ENCODE measurements around the gene SDK2.

SDK2 gene

DNA sequence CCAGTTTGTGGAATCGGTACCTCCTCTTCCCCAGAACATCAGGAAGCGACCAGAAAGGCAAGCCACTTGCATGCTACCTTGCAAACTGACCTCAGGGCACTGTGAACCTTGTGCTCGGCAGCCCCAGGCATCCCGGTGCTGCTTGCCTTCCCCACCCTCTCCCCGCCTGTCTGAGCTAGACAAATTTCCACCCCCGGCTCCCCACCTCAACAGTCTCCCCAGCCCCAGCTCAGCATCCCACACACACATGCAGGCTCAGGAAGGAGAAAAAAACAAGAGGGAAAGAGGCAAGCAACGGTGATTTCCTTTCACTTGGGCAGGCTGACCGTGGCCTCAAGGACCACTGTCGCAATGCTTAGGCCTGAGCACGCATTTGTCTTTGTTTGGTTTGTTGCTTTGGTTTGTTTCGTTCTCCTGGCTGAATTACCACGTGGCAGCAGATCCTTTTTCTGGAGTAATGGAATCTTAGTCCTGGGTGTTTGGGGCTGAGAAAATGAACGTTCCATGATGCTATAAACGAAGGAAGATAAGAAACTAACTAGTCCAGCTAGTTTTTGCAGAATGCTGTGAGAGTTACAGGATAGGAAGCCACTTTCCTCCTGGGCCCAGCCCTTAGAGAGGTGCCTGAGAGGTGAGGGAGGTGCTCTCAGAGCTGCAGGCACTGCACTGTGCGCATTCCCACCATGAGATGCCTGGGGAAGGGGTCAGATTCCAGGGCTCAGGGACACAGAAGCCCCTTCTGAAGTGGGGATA lies 27.9 kb downstream of the SDK2 start:
- Mint-ChIP-seq H3K9me3 (peaks cover 5% of the 10 kb centered on the region), H3K4me3 (no peak overlapping the region), H3K27me3 (no peaks in the 10 kb centered on the region), H3K27ac (no peak overlapping the region), H3K36me3 (ENCODE audit: low read depth) (no peaks in the 10 kb centered on the region), H3K4me1 (ENCODE audit: low read depth) (peaks cover 8% of the 10 kb centered on the region)

DNA sequence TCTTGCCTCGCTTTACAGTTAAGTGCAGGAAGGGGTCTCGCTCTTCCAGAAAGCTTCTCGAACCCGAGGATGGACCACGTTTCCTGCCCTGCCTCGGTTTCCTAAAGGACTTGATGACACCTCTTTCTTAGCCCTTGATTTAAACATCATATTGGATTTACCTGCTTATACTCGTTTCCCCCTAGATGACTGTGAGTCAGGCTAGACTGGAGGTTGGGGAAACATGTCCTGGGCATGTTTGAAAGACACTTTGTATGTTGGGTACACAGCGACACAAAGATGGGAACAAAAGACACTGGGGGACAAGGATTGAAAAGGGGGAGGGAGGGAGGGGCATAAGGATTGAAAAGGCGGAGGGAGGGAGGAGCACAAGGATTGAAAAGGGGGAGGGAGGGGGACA lies 30.0 kb downstream of the SDK2 start:
- H3K4me3 Mint-ChIP-seq: no peak overlapping the region
- no peaks in the 10 kb centered on the region for H3K36me3 Mint-ChIP-seq (ENCODE audit: low read depth)
- H3K4me1 Mint-ChIP-seq (ENCODE audit: low read depth): no peaks in the 10 kb centered on the region
- no peaks in the 10 kb centered on the region for H3K27me3 Mint-ChIP-seq
- H3K9me3 Mint-ChIP-seq: peaks cover under 1% of the 10 kb centered on the region
- no peak overlapping the region for H3K27ac Mint-ChIP-seq

DNA sequence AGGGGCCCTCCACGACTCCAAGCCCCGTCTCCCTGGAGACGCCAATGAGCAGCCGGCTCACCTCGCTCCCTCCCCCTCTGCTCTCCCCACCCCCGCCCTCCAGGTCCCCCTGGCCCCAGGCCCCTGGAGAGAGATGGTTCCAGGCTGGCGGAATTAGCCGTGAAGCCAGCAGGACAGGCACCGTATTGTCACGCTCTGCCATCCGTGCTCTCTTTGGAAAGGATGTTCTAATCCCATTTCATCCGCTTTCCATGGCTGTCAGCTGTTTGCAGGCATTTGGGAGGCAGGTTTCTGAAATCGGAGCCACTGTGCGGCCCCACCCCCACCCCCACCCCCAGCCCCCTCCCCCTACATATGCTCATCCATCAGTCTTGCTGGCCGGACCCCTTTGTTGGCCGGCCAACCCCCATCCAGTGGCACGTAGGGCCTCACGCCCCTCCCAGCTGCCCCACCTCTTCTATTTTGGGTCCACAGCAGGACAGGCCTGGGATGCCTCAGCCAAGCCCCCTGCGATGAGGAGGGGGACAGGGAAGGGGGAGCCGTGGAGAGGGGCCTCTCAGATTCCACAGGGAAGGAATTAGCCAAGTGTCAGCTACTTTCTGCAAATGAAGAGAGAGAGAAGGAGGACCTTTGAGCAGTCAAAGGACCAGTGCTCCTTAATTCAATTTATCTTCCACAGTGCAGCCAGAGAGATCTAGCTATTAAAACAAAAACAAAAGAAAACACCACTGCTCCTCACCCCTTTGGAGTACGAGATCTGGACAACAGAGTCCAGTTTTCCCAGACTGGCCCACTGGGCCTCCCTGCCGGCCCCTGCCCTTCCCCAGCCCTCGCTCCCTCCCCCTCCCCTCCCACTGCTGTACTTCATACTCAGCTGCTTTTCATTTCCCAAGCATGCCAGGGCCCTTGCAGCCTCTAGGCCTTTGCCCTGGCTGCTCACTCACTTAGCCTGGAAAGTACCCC lies 30.7 kb downstream of the SDK2 start:
- no peak overlapping the region for H3K4me3 Mint-ChIP-seq
- no peaks in the 10 kb centered on the region for H3K27me3 Mint-ChIP-seq
- H3K4me1 Mint-ChIP-seq (ENCODE audit: low read depth): no peaks in the 10 kb centered on the region
- H3K36me3 Mint-ChIP-seq (ENCODE audit: low read depth): no peaks in the 10 kb centered on the region
- H3K9me3 Mint-ChIP-seq: no peaks in the 10 kb centered on the region
- H3K27ac Mint-ChIP-seq: no peak overlapping the region

DNA sequence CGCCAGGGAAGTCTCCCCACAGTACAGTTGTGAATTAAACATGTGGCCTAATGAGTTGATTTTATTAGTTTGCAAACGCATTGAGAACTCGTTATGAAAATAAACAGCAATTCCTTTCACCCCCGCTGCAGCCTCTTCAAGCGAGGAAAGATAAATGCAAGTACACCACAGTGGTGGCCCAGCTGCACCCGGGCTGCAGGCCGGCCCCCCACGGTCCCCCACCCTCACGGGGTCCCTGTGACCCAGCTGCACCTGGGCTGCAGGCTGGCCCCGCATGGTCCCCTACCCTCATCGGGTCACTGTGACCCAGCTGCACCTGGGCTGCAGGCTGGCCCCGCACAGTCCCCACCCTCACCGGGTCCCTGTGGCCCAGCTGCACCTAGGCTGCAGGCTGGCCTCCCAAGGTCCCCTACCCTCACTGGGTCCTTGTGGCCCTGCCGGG lies 32.2 kb downstream of the SDK2 start:
- no peaks in the 10 kb centered on the region for H3K9me3 Mint-ChIP-seq
- no peaks in the 10 kb centered on the region for H3K4me1 Mint-ChIP-seq (ENCODE audit: low read depth)
- no peaks in the 10 kb centered on the region for H3K27me3 Mint-ChIP-seq
- no peak overlapping the region for H3K27ac Mint-ChIP-seq
- no peaks in the 10 kb centered on the region for H3K36me3 Mint-ChIP-seq (ENCODE audit: low read depth)
- no peak overlapping the region for H3K4me3 Mint-ChIP-seq

DNA sequence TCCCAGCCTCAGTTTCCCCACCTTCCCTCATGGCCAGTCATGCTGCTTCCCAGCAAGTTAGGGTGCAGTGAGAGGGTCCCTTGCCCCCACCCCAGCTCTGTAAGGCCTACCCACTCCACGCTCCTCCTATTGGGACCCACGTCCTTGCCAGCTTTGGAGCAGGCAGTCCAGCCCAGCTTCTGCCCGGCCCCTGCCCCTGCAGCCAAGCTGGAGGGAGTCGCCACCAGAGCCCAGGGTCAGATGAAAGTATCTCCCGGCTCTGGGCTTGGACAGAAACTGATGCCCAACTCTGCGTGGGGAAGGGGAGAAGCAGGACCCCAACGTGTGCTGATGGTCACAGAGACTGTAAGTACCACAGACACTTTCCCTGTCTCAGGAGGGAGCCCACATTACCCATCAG lies 32.6 kb downstream of the SDK2 start:
- no peaks in the 10 kb centered on the region for H3K36me3 Mint-ChIP-seq (ENCODE audit: low read depth)
- no peaks in the 10 kb centered on the region for H3K9me3 Mint-ChIP-seq
- no peaks in the 10 kb centered on the region for H3K4me1 Mint-ChIP-seq (ENCODE audit: low read depth)
- H3K27ac Mint-ChIP-seq: no peak overlapping the region
- H3K4me3 Mint-ChIP-seq: no peak overlapping the region
- no peaks in the 10 kb centered on the region for H3K27me3 Mint-ChIP-seq

DNA sequence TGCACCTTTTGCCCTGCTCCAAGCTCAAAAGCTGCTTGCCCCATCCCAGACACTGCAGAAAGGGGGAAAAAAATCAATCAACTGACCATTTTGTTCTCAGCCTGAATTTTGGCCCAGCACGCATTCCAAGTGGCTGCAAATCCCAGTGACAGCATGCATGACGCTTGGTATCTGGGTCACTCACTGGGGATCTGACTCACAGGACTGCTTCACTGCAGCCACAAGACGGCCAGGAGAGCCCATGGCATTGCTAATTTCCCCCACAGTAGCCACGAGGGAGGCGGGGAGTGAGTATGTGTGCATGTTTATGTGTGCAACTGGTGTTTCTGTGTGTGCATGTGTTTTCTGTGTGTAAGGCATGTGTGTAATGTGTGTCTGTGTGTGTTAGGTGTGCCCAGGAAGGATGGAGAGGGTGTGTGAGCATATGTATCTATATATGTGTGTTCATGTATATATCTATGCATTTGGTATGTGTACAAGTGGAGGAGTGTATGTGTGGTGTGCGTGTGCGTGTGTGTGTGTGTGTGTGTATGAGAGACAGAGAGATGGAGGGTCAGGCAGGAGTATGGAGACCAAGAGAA lies 33.8 kb downstream of the SDK2 start:
- no peaks in the 10 kb centered on the region for H3K9me3 Mint-ChIP-seq
- H3K4me1 Mint-ChIP-seq (ENCODE audit: low read depth): no peaks in the 10 kb centered on the region
- H3K27me3 Mint-ChIP-seq: no peaks in the 10 kb centered on the region
- no peak overlapping the region for H3K4me3 Mint-ChIP-seq
- H3K27ac Mint-ChIP-seq: no peak overlapping the region
- H3K36me3 Mint-ChIP-seq (ENCODE audit: low read depth): no peaks in the 10 kb centered on the region

DNA sequence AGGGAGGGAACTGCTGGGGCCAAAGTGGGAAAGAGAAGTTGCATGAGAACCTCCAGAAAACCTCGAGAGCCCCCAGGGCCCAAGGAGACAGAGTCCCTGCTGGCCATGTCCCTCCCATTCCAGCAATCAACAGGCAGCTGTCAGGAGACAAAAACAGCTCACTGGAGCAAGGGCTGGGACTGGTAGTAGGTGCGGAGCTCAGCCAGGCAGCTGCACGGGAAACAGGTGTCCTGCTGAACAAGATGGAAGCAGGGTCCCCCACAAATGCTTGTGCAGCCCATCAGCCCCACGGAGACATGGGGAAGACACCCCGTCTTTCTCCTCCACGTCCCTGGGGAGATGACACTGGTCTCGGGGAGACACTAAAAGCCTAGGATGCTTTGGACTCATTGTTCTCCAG lies 34.5 kb downstream of the SDK2 start:
- Mint-ChIP-seq H3K36me3 (ENCODE audit: low read depth) (no peaks in the 10 kb centered on the region), H3K27ac (no peak overlapping the region), H3K27me3 (no peaks in the 10 kb centered on the region), H3K4me3 (no peak overlapping the region), H3K4me1 (ENCODE audit: low read depth) (no peaks in the 10 kb centered on the region), H3K9me3 (no peaks in the 10 kb centered on the region)

DNA sequence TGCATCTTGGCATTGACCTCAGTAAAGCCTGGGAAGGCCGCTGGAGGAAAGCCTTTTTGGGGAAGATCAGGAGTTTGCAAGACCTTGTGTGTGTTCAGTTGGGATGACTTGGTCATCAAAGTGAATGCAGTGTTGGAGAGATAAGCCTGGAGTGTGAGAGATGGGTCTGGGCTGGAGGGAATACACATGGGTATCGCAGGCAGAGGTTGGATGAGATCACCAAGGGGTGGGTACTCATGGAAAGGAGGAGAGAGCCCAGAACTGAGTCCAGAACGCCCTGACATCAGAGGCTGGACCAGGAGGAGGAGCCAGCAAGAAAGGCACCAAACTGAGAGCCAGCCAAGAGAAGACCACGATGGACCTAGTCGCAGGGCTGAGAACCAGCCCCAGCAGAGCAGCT lies 35.2 kb downstream of the SDK2 start:
- H3K27me3 Mint-ChIP-seq: no peaks in the 10 kb centered on the region
- H3K4me1 Mint-ChIP-seq (ENCODE audit: low read depth): no peaks in the 10 kb centered on the region
- H3K9me3 Mint-ChIP-seq: no peaks in the 10 kb centered on the region
- no peak overlapping the region for H3K27ac Mint-ChIP-seq
- no peaks in the 10 kb centered on the region for H3K36me3 Mint-ChIP-seq (ENCODE audit: low read depth)
- no peak overlapping the region for H3K4me3 Mint-ChIP-seq

DNA sequence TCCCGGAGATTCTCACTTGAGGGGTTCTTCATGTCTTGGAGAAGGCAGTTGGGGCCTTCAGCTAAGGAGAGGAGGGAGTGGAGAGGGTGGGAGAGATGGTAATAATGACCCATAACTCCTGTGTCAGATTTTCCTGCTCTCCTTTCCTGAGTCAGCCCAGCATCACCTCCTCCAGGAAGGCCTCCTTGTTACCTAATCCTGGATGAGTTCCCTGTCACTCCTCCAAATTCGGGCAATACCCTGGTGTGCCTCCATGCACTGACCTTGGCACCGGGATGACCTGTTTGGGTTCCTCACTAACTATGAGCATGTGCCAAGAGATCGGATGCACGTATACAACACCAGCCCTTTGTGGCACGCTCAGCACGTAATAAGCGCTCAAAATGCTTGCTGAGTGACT lies 38.8 kb downstream of the SDK2 start:
- Mint-ChIP-seq H3K4me1 (ENCODE audit: low read depth) (no peaks in the 10 kb centered on the region), H3K36me3 (ENCODE audit: low read depth) (no peaks in the 10 kb centered on the region), H3K4me3 (no peak overlapping the region), H3K9me3 (no peaks in the 10 kb centered on the region), H3K27me3 (no peaks in the 10 kb centered on the region), H3K27ac (no peak overlapping the region)

DNA sequence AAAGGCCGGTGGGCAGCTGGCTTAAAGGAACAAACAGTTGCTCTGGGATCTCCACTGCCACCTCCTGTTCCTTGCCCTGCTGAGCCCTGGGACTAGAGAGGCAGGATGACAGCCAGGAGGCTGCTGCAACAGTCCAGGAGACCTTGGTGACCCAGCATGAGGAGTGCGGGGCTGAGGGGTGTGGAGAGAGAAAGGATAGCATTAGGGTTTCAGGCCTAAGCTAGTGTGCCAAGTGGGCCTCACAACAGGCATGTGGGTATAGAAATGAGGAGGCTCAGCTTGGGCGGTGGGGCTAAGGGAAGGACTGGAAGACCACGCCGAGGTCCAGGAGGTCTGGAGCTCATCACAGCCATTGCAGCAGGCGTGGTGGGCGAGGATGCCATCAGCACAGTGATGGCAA lies 39.8 kb downstream of the SDK2 start:
- Mint-ChIP-seq H3K36me3 (ENCODE audit: low read depth) (no peaks in the 10 kb centered on the region), H3K9me3 (no peaks in the 10 kb centered on the region), H3K27ac (no peak overlapping the region), H3K27me3 (no peaks in the 10 kb centered on the region), H3K4me1 (ENCODE audit: low read depth) (no peaks in the 10 kb centered on the region), H3K4me3 (no peak overlapping the region)

DNA sequence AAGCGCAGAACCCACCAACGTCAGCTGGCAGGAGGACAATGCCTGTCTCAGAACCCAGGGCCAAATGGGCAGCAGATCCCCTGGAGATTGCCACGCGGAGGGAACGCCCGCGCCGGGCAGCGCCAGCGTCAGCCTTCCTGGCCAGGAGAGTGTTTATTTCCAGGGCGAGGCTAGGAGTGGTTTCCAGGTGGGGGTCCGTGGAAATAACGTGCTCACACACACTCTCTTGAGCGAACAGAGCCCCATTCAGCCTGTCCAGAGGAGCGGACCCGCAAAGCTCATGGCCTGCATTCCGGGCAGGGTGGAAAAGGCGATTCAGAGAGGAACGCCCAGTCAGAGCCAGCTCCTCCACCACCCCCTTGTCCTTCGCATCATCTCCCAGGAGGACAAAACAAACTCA lies 40.3 kb downstream of the SDK2 start:
- no peaks in the 10 kb centered on the region for H3K36me3 Mint-ChIP-seq (ENCODE audit: low read depth)
- no peaks in the 10 kb centered on the region for H3K4me1 Mint-ChIP-seq (ENCODE audit: low read depth)
- H3K4me3 Mint-ChIP-seq: no peak overlapping the region
- H3K27me3 Mint-ChIP-seq: no peaks in the 10 kb centered on the region
- H3K27ac Mint-ChIP-seq: no peak overlapping the region
- no peaks in the 10 kb centered on the region for H3K9me3 Mint-ChIP-seq

DNA sequence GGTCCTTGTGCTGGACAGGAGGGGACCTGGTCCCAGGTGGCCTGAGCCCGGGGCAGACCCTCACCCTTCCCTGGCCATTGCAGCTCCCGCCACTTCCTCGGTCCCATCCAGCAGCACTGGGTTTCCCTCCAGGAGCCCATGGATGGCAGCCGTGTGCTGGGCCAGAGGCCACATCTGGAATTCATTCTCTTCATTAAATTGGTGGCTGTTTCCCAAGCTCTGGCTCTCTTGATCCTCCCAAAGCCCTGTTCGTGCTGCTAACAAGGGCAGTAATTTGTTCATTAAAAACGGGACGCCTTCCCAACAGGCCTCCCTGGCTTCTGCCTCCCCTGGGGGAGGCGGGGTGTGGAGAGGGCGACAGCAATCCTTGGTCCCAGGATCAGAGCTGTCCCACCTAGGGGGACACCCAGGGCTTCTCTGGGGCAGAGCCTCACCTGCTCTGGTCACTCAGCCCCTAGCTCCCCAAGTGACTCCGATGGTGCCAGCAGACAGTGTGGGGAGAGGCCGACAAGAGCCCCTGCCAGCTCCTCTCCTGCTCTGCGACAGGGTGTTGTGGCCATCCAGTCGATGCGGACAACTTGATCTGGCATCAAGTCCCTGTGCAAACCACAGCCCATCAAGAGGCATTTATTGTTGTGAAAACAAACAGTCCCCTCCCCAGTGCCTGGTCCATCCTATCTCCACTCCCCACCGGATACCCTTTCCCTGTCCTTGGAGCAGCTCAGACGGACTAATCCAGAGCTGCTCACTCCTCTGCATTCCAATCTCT lies 44.0 kb downstream of the SDK2 start:
- Mint-ChIP-seq H3K27me3 (no peaks in the 10 kb centered on the region), H3K36me3 (ENCODE audit: low read depth) (no peaks in the 10 kb centered on the region), H3K4me3 (no peak overlapping the region), H3K4me1 (ENCODE audit: low read depth) (peaks cover 5% of the 10 kb centered on the region), H3K27ac (no peak overlapping the region), H3K9me3 (no peaks in the 10 kb centered on the region)

DNA sequence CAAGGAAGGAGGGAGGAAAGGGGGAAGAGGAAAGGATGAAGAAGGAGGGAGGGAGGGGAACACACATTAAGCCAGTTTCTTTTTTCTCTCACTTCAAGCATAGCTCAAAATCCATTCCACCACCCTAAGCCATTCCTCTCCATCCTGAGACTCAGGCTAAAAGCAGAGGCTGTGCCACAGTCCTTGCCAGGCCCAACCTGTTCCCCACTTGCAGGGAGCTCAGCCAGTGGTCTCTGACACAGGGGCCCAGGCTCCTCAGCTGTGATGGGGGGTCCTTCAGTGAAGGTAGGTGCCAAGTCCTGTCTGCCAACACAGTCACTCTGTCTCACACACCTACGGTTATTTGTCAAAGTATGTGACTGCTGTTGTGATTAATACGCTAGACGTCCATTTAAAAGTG lies 44.6 kb downstream of the SDK2 start:
- no peaks in the 10 kb centered on the region for H3K27me3 Mint-ChIP-seq
- no peak overlapping the region for H3K27ac Mint-ChIP-seq
- no peaks in the 10 kb centered on the region for H3K9me3 Mint-ChIP-seq
- no peaks in the 10 kb centered on the region for H3K36me3 Mint-ChIP-seq (ENCODE audit: low read depth)
- no peak overlapping the region for H3K4me3 Mint-ChIP-seq
- H3K4me1 Mint-ChIP-seq (ENCODE audit: low read depth): peaks cover 12% of the 10 kb centered on the region

DNA sequence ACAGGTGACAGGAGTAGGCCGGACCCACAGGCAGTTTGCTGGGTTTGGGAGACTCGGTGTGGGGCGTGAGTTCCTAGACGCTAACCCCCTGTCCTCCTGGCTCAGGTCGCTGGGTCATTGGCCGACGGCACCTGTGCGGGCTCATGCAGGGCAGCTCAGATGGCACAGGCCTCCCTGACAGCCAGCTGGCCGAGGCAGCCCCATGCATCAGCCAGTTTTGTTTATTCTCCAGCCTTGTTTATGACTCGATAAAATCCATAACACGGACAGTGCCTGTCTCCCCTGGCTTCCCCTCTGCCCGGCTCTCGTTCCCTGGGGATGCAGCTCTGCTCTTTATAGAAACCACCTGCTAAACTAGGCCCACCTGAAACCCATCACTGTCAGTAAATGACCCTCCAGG lies 46.0 kb downstream of the SDK2 start:
- Mint-ChIP-seq H3K36me3 (ENCODE audit: low read depth) (no peaks in the 10 kb centered on the region), H3K4me1 (ENCODE audit: low read depth) (peaks cover 26% of the 10 kb centered on the region), H3K27me3 (no peaks in the 10 kb centered on the region)

DNA sequence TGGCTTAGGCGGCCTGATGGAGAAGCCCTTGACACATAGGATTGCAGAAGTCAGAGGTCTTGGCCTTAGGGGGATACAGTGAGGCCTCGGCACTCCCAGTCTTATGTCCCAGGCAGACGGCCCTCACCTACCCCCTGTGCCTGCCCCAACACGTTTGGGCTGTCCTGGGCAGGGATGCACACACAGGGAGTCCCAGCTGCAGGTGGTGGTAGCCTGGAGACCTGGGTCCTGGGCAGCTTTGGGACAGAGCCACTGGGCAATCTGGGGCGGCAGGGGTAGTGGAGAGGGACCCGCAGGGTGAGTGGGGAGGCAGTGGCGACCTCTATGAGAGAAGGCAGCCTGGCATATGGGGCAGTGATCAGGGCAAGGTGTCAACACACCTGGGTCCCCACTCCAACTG lies 48.3 kb downstream of the SDK2 start:
- H3K4me1 Mint-ChIP-seq (ENCODE audit: low read depth): peaks cover 48% of the 10 kb centered on the region
- no peaks in the 10 kb centered on the region for H3K27me3 Mint-ChIP-seq
- H3K36me3 Mint-ChIP-seq (ENCODE audit: low read depth): no peaks in the 10 kb centered on the region
- H3K4me3 Mint-ChIP-seq: no peak overlapping the region
- H3K27ac Mint-ChIP-seq: no peak overlapping the region
- no peaks in the 10 kb centered on the region for H3K9me3 Mint-ChIP-seq

More for the DNA sequence above, 46.0 kb downstream of the SDK2 start:
- Mint-ChIP-seq H3K4me3 (no peak overlapping the region), H3K9me3 (no peaks in the 10 kb centered on the region), H3K27ac (no peak overlapping the region)
